ENCODE measurements around the gene DCTN5. TPM values are rescaled to one million over a fixed set of nuclear protein-coding genes. Genes with fewer than 3 reads are reported as not detected.

DCTN5 gene
- total RNA-seq, 5 donors from 2014 or later (not counting 1 experiment from before 2014, with no cell fraction given): 49.8 to 68.7 (median 59.9) TPM

DNA sequence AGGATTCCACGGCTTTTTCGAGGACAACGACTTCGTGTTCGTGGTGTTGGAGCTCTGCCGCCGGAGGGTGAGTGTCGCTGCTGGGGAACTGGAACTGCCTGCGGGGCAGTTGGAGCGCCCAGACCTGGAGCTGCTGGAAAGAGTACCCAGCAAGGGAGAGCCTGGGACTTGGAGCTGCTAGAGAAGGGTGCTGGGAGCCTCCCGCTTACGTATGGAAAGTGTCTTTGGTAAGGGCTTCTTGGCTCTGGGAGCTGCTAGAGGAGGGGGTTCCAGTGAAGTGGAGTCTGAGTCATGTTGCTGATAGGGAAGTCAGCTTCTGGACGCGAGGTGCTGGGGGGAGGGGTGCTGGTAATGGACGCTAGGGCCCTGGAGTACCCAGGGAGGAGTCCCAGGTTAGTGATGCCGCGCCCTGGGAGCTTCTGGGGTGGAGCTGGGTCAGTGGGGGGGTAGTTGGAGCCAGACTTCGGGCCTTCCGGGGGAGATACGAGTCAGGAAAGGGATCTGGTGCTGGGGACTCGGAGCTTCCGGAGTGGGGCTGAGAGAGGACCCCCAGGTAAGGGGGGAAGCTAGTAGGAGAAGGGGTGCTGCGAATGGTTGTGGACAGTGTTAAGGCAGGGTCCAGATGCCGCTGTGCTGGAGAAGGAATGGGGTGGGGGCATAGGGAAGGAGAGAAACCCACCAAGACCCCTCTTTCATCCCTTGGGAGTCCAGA lies 38.2 kb downstream of the DCTN5 start:
- Mint-ChIP-seq H3K4me1 (peaks cover 12 to 21% (median 13%) of the 10 kb centered on the region in 3 donors), H3K4me3 (peak overlapping the region; percentile 79 to 86 (median 82)), H3K36me3 (peaks cover 13% of the 10 kb centered on the region), H3K27me3 (peaks cover 0 to 2% of the 10 kb centered on the region in 2 donors), H3K9me3 (no peaks in the 10 kb centered on the region), H3K27ac (no peak overlapping the region)
- 5% methylated on average over 22 of the region's 24 CpGs for WGBS (ENCODE audit: insufficient coverage)
- H3K9me3 ChIP-seq: no peaks in the 10 kb centered on the region
- no peak for ATAC-seq (replicated peaks in 1 of 4)
- peaks cover 4 to 19% of the 10 kb centered on the region in 2 experiments for H3K4me1 ChIP-seq (ENCODE audit: control insufficient read depth in 1 of 2, extremely low read depth in 1 of 2, insufficient read depth in 2 of 2, low read length in 2 of 2)
- H3K27ac ChIP-seq (ENCODE audit: low read length): no peak overlapping the region
- ChIA-PET POLR2A (interaction anchor here in 1 of 2 donors (0.5 kb wide), 1 partner anchor 32 kb away, joined by 7 read pairs; no protein-coding TSS in a partner anchor), CTCF (no interaction called here)
- peaks cover 0 to 7% of the 10 kb centered on the region in 2 donors for H3K36me3 ChIP-seq (ENCODE audit: control insufficient read depth in 2 of 2, extremely low read depth in 1 of 2, insufficient read depth in 1 of 2, low read length in 1 of 2)
- H3K4me3 ChIP-seq (ENCODE audit: control insufficient read depth in 1 of 2, extremely low read depth in 1 of 2, low read length in 1 of 2): peak overlapping the region; percentile 48 to 85
- DNase-seq: peak in 2 of 35 experiments; percentile 6 to 16
- peaks cover 0 to 15% of the 10 kb centered on the region in 2 experiments for H3K27me3 ChIP-seq (replicated peaks in 1 of 2; ENCODE audit: control insufficient read depth in 2 of 2, extremely low read depth in 1 of 2, insufficient read depth in 2 of 2, low read length in 1 of 2)

DNA sequence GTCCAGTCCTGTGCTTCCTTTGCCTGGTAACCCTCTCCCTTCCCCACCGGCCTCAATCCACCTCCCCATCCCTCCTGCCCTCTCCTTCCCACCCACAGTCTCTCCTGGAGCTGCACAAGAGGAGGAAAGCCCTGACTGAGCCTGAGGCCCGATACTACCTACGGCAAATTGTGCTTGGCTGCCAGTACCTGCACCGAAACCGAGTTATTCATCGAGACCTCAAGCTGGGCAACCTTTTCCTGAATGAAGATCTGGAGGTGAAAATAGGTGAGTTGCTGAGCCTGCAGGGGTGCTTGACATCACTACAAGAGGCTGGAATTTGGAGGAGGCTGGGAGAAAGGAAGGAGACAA lies 38.7 kb downstream of the DCTN5 start:
- CTCF ChIA-PET: no interaction called here

DNA sequence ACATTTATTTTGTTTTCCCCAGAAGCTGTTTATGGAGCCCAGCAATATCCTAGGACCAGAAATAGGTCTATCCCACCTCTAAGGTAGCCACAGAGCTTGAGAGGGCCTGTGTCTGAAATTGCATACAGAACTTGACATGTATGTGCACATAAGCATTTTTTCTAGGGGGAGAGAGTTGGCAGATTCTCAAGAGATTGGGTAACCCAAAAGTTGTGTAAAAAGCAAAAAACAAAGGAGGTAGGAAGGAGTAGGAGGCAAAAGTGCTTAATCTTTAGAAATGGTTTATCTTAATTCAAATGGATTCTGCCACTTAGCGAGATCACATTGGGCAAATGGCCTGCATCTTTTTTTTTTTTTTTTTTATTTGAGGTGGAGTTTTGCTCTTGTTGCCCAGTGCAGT lies 40.9 kb downstream of the DCTN5 start:
- H3K4me3 Mint-ChIP-seq: no peak overlapping the region
- no peaks in the 10 kb centered on the region for H3K9me3 Mint-ChIP-seq
- peaks cover 0 to 2% of the 10 kb centered on the region in 2 donors for H3K27me3 Mint-ChIP-seq
- H3K4me1 ChIP-seq (ENCODE audit: control insufficient read depth in 1 of 2, extremely low read depth in 1 of 2, insufficient read depth in 2 of 2, low read length in 2 of 2): peaks cover 4 to 19% of the 10 kb centered on the region in 2 experiments
- peaks cover 12 to 21% (median 13%) of the 10 kb centered on the region in 3 donors for H3K4me1 Mint-ChIP-seq
- no peaks in the 10 kb centered on the region for H3K9me3 ChIP-seq
- no peak for ATAC-seq (replicated peaks in 1 of 4)
- peaks cover 0 to 15% of the 10 kb centered on the region in 2 experiments for H3K27me3 ChIP-seq (replicated peaks in 1 of 2; ENCODE audit: control insufficient read depth in 2 of 2, extremely low read depth in 1 of 2, insufficient read depth in 2 of 2, low read length in 1 of 2)
- CTCF ChIA-PET: no interaction called here
- H3K4me3 ChIP-seq (ENCODE audit: control insufficient read depth in 1 of 2, extremely low read depth in 1 of 2, low read length in 1 of 2): no peak overlapping the region
- POLR2A ChIA-PET: no interaction called here
- H3K36me3 Mint-ChIP-seq: peaks cover 16% of the 10 kb centered on the region
- no peak overlapping the region for H3K27ac Mint-ChIP-seq
- no peak overlapping the region for H3K27ac ChIP-seq (ENCODE audit: low read length)
- no peak for DNase-seq
- peaks cover 3 to 14% of the 10 kb centered on the region in 2 donors for H3K36me3 ChIP-seq (ENCODE audit: control insufficient read depth in 2 of 2, extremely low read depth in 1 of 2, insufficient read depth in 1 of 2, low read length in 1 of 2)
- no CpG with 5 or more reads among the region's 1 CpG for WGBS (ENCODE audit: insufficient coverage)

More for the DNA sequence above, 38.7 kb downstream of the DCTN5 start:
- H3K4me1 Mint-ChIP-seq: peaks cover 12 to 21% (median 13%) of the 10 kb centered on the region in 3 donors
- WGBS (ENCODE audit: insufficient coverage): 20% methylated on average over 1 of the region's 6 CpGs
- no peaks in the 10 kb centered on the region for H3K9me3 Mint-ChIP-seq
- Histone ChIP-seq H3K9me3 (no peaks in the 10 kb centered on the region), H3K27me3 (replicated peaks in 1 of 2; ENCODE audit: control insufficient read depth in 2 of 2, extremely low read depth in 1 of 2, insufficient read depth in 2 of 2, low read length in 1 of 2) (peaks cover 0 to 15% of the 10 kb centered on the region in 2 experiments), H3K4me1 (ENCODE audit: control insufficient read depth in 1 of 2, extremely low read depth in 1 of 2, insufficient read depth in 2 of 2, low read length in 2 of 2) (peaks cover 4 to 19% of the 10 kb centered on the region in 2 experiments), H3K36me3 (ENCODE audit: control insufficient read depth in 2 of 2, extremely low read depth in 1 of 2, insufficient read depth in 1 of 2, low read length in 1 of 2) (peaks cover 0 to 6% of the 10 kb centered on the region in 2 donors), H3K4me3 (ENCODE audit: control insufficient read depth in 1 of 2, extremely low read depth in 1 of 2, low read length in 1 of 2) (no peak overlapping the region), H3K27ac (ENCODE audit: low read length) (no peak overlapping the region)
- DNase-seq (no peak), ATAC-seq (replicated peaks in 1 of 4) (no peak)
- POLR2A ChIA-PET: interaction anchor here in 1 of 2 donors (0.5 kb wide), 1 partner anchor 33 kb away, joined by 7 read pairs; no protein-coding TSS in a partner anchor
- H3K36me3 Mint-ChIP-seq: peaks cover 11% of the 10 kb centered on the region
- H3K27ac Mint-ChIP-seq: no peak overlapping the region
- peaks cover 0 to 2% of the 10 kb centered on the region in 2 donors for H3K27me3 Mint-ChIP-seq
- H3K4me3 Mint-ChIP-seq: peak overlapping the region in 2 of 3 donors; percentile 82 to 86

DNA sequence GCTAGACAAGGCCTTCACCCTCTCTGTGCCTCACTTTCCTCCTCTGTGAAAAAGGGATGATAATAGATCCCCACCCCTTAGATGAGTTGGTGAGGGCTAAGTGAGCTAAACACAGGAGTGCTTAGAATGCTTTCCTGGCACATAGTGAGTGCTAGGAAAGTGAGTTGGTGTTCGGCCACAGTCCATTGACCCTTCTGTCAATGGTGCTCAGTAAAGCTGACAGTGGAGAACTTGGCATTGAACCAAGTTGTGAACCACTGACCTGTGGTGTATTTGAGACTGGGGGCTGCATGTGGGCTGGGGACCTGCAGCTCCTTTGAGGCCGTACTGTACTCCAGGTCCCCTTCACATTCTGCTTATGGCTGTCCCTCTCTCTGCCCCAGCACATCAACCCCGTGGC lies 42.2 kb downstream of the DCTN5 start:
- peaks cover 26% of the 10 kb centered on the region for H3K36me3 Mint-ChIP-seq
- peaks cover 8 to 24% of the 10 kb centered on the region in 2 donors for H3K36me3 ChIP-seq (ENCODE audit: control insufficient read depth in 2 of 2, extremely low read depth in 1 of 2, insufficient read depth in 1 of 2, low read length in 1 of 2)
- no peaks in the 10 kb centered on the region for H3K9me3 ChIP-seq
- POLR2A ChIA-PET: no interaction called here
- H3K4me1 Mint-ChIP-seq: peaks cover 8 to 14% (median 8%) of the 10 kb centered on the region in 3 donors
- peaks cover 4 to 14% of the 10 kb centered on the region in 2 experiments for H3K4me1 ChIP-seq (ENCODE audit: control insufficient read depth in 1 of 2, extremely low read depth in 1 of 2, insufficient read depth in 2 of 2, low read length in 2 of 2)
- H3K27me3 Mint-ChIP-seq: peaks cover 0 to 2% of the 10 kb centered on the region in 2 donors
- H3K27me3 ChIP-seq (replicated peaks in 1 of 2; ENCODE audit: control insufficient read depth in 2 of 2, extremely low read depth in 1 of 2, insufficient read depth in 2 of 2, low read length in 1 of 2): peaks cover 0 to 15% of the 10 kb centered on the region in 2 experiments
- no peak overlapping the region for H3K27ac Mint-ChIP-seq
- ATAC-seq (replicated peaks in 1 of 4) (no peak), DNase-seq (no peak)
- H3K27ac ChIP-seq (ENCODE audit: low read length): no peak overlapping the region
- H3K9me3 Mint-ChIP-seq: no peaks in the 10 kb centered on the region
- no peak overlapping the region for H3K4me3 ChIP-seq (ENCODE audit: control insufficient read depth in 1 of 2, extremely low read depth in 1 of 2, low read length in 1 of 2)
- WGBS (ENCODE audit: insufficient coverage): 96% methylated on average over 3 of the region's 3 CpGs
- CTCF ChIA-PET: no interaction called here
- H3K4me3 Mint-ChIP-seq: no peak overlapping the region

DNA sequence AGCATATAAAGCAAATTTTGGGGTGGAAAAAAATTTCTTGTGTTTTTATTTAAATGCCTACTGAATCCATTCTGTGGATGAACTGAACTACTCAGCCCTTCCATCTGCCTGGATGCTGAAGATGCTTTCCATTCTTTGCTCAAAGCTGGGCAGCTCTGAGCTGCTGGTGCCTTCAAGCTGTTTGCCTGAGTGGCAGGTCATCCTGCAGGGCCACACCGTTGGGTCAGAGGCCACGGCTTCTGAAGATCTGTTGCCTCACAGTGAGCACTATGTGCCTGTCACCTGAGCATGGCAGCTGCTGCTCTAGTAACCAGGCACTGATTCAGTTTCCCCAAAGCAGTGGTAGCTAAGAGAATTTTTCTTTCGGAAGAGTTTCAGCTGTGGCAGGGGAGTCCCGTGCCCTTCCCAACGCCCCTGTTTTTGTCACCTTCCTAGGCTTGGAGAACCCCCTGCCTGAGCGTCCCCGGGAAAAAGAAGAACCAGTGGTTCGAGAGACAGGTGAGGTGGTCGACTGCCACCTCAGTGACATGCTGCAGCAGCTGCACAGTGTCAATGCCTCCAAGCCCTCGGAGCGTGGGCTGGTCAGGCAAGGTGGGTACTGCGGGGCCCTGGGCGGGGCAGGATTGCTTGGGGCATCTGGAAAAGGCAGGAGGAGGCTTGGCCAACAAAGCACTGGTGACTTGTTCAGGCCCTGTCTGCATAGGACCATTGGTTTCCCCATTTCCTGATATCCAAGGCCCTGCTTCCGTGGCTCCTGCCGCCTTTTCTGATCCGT lies 46.0 kb downstream of the DCTN5 start:
- H3K9me3 Mint-ChIP-seq: no peaks in the 10 kb centered on the region
- Histone ChIP-seq H3K4me1 (ENCODE audit: control insufficient read depth in 1 of 2, extremely low read depth in 1 of 2, insufficient read depth in 2 of 2, low read length in 2 of 2) (no peaks in the 10 kb centered on the region), H3K4me3 (ENCODE audit: control insufficient read depth in 1 of 2, extremely low read depth in 1 of 2, low read length in 1 of 2) (no peak overlapping the region), H3K9me3 (no peaks in the 10 kb centered on the region), H3K27me3 (replicated peaks in 1 of 2; ENCODE audit: control insufficient read depth in 2 of 2, extremely low read depth in 1 of 2, insufficient read depth in 2 of 2, low read length in 1 of 2) (no peaks in the 10 kb centered on the region), H3K27ac (ENCODE audit: low read length) (no peak overlapping the region), H3K36me3 (ENCODE audit: control insufficient read depth in 2 of 2, extremely low read depth in 1 of 2, insufficient read depth in 1 of 2, low read length in 1 of 2) (peaks cover 16 to 34% of the 10 kb centered on the region in 2 donors)
- no peaks in the 10 kb centered on the region for H3K27me3 Mint-ChIP-seq
- H3K36me3 Mint-ChIP-seq: peaks cover 41% of the 10 kb centered on the region
- DNase-seq (no peak), ATAC-seq (replicated peaks in 1 of 4) (no peak)
- CTCF ChIA-PET: no interaction called here
- POLR2A ChIA-PET: no interaction called here
- no peak overlapping the region for H3K4me3 Mint-ChIP-seq
- no peak overlapping the region for H3K27ac Mint-ChIP-seq
- WGBS (ENCODE audit: insufficient coverage): 96% methylated on average over 16 of the region's 16 CpGs
- H3K4me1 Mint-ChIP-seq: no peaks in the 10 kb centered on the region

DNA sequence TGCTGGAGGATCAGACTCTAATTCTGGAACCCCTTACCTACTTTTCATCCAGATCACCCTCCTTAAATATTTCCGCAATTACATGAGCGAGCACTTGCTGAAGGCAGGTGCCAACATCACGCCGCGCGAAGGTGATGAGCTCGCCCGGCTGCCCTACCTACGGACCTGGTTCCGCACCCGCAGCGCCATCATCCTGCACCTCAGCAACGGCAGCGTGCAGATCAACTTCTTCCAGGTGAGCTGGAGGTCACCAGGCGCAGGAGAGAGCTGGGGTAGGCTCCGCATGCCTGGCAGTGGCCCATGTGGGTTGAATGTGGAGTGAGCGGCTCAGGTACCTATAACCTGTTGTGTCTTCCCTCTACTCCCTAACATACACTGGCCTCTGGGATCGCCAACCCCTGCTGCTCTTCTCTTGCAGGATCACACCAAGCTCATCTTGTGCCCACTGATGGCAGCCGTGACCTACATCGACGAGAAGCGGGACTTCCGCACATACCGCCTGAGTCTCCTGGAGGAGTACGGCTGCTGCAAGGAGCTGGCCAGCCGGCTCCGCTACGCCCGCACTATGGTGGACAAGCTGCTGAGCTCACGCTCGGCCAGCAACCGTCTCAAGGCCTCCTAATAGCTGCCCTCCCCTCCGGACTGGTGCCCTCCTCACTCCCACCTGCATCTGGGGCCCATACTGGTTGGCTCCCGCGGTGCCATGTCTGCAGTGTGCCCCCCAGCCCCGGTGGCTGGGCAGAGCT lies 48.3 kb downstream of the DCTN5 start:
- Mint-ChIP-seq H3K9me3 (no peaks in the 10 kb centered on the region), H3K4me3 (no peak overlapping the region), H3K4me1 (peaks cover under 1 to 3% (median 3%) of the 10 kb centered on the region in 3 donors), H3K36me3 (peaks cover 35% of the 10 kb centered on the region), H3K27ac (no peak overlapping the region), H3K27me3 (peaks cover 0 to 3% of the 10 kb centered on the region in 2 donors)
- ChIA-PET POLR2A (no interaction called here), CTCF (no interaction called here)
- Histone ChIP-seq H3K27ac (ENCODE audit: low read length) (no peak overlapping the region), H3K4me3 (ENCODE audit: control insufficient read depth in 1 of 2, extremely low read depth in 1 of 2, low read length in 1 of 2) (no peak overlapping the region), H3K27me3 (replicated peaks in 1 of 2; ENCODE audit: control insufficient read depth in 2 of 2, extremely low read depth in 1 of 2, insufficient read depth in 2 of 2, low read length in 1 of 2) (peaks cover 0 to 2% of the 10 kb centered on the region in 2 experiments), H3K4me1 (ENCODE audit: control insufficient read depth in 1 of 2, extremely low read depth in 1 of 2, insufficient read depth in 2 of 2, low read length in 2 of 2) (peaks cover 0 to 2% of the 10 kb centered on the region in 2 experiments), H3K9me3 (no peaks in the 10 kb centered on the region), H3K36me3 (ENCODE audit: control insufficient read depth in 2 of 2, extremely low read depth in 1 of 2, insufficient read depth in 1 of 2, low read length in 1 of 2) (peaks cover 16 to 28% of the 10 kb centered on the region in 2 donors)
- no peak for DNase-seq
- no peak for ATAC-seq (replicated peaks in 1 of 4)
- 98% methylated on average over 29 of the region's 36 CpGs for WGBS (ENCODE audit: insufficient coverage)

Data from T-cell (primary cell).